ENCODE data around the gene TNIP1.

Gene TNIP1

DNA sequence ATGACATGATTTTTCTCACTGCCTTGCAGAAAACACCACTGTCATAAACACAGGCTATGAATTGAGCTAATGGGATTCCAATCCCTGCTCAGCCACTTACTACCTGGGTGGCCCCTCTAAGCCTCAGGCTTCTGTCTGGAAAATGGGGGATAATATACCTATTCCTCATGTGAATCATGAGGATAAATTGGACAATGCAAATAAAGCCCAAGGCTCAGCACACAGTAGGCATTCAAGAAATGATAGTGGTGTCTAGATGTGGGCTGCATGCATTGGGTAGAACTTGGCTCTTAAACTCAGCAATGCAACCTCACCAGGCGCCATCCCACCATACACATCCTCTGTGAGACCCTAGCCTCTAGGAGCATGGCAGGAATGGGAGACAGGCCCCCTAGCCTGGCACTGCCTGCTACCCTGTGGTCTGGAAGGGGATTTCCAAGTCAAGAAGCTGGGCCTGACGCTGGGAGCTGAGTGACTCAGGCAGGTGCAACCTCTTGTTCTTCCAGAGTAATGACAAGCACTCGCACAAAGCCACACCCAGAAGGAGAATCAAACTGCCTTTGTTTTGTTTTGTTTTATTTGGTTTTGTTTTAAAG, 2.3 kb upstream of the TNIP1 start:
- no peak for DNase-seq (ENCODE audit: extremely low read depth, insufficient read length)
- Histone ChIP-seq H3K36me3 (ENCODE audit: control insufficient read depth, insufficient read depth, low read length) (peaks cover 4% of the 10 kb centered on the region), H3K27me3 (replicated peaks; ENCODE audit: control insufficient read depth, insufficient read depth, low read length) (no peaks in the 10 kb centered on the region), H3K4me3 (replicated peaks; ENCODE audit: low read depth, low read length) (peak overlapping the region; percentile 85)
- TF ChIP-seq, protein P1, sequence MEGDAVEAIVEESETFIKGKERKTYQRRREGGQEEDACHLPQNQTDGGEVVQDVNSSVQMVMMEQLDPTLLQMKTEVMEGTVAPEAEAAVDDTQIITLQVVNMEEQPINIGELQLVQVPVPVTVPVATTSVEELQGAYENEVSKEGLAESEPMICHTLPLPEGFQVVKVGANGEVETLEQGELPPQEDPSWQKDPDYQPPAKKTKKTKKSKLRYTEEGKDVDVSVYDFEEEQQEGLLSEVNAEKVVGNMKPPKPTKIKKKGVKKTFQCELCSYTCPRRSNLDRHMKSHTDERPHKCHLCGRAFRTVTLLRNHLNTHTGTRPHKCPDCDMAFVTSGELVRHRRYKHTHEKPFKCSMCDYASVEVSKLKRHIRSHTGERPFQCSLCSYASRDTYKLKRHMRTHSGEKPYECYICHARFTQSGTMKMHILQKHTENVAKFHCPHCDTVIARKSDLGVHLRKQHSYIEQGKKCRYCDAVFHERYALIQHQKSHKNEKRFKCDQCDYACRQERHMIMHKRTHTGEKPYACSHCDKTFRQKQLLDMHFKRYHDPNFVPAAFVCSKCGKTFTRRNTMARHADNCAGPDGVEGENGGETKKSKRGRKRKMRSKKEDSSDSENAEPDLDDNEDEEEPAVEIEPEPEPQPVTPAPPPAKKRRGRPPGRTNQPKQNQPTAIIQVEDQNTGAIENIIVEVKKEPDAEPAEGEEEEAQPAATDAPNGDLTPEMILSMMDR (IDR thresholded peaks at IDR 0.05; ENCODE audit: insufficient read depth, low read length, poor library complexity, severe bottlenecking) = no peak

DNA sequence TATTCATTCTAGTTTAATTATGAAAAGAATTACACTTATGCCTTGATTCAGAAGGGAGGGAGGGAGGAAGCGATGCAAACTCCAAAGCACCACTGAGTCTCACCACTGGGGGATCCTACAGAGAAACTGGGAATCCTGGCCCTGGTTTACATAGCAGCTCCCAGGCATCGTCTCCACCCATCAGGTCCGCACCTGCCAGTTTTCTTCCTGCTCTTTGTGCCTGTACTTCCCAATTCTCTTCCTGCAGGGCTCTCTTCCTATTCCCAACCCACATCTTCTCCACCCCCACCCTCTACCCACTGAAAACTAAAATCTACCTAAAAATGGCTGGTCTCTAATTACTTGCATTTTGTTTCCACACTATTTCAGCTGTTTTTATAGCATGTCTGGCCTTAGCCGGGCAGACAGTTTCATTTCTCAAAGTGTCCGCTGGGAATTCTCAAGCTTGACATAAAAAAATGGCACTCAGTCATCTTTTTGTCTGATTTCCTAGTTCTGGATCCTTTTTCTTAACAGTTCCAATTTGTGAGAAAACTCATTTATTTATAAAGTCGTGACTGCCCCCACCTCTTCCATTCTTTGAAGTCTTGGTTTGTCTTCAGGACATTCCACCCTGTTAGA, 1.6 kb upstream of the TNIP1 start:
- peak overlapping the region; percentile 85 for H3K4me3 ChIP-seq (replicated peaks; ENCODE audit: low read depth, low read length)
- no peaks in the 10 kb centered on the region for H3K27me3 ChIP-seq (replicated peaks; ENCODE audit: control insufficient read depth, insufficient read depth, low read length)
- DNase-seq (ENCODE audit: extremely low read depth, insufficient read length) = no peak
- TF ChIP-seq, protein P1 (IDR thresholded peaks at IDR 0.05; ENCODE audit: insufficient read depth, low read length, poor library complexity, severe bottlenecking) = peak; percentile 11
- peaks cover 6% of the 10 kb centered on the region for H3K36me3 ChIP-seq (ENCODE audit: control insufficient read depth, insufficient read depth, low read length)

DNA sequence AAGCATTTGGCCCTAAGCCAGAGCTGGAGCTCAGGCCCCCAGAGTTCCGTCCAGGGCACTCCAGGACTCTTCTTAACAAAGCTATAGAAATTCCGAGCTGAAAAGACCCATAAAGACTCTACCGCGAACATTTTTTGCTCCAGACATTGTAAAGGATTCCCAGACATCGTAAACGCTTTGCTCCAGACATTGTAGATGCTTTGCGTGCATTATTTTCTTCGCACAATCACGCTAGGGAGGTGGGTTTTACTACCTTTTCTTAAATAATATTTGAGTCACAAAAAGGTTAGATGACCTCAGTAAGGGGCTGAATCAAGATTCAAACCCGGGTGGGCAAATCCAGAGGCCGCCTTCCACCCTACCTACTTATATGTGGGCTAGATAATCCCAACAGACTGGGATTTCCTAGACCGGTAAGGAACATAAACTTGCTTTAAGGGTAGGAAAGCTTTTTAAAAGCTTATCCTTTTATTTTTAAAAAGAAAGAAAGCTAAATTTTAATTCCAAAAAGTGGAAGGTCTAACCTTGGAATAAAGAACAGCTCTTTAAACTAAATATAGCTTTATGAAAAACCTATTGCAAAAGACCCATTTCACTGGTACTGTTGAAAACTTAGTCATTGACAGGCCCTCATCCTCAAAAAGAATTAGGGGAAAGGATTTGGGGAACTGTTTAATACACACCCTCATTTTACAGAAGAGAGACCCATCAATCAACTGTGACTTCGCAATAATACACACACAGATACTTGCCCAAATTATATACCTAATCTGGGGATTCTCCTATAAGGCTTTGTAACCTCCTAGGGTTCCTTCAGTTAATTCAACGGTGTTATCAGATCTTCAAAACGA, 822 bp upstream of the TNIP1 start:
- H3K27me3 ChIP-seq (replicated peaks; ENCODE audit: control insufficient read depth, insufficient read depth, low read length) = no peaks in the 10 kb centered on the region
- peak overlapping the region; percentile 85 for H3K4me3 ChIP-seq (replicated peaks; ENCODE audit: low read depth, low read length)
- TF ChIP-seq, protein P1 (IDR thresholded peaks at IDR 0.05; ENCODE audit: insufficient read depth, low read length, poor library complexity, severe bottlenecking) = no peak
- no peak for DNase-seq (ENCODE audit: extremely low read depth, insufficient read length)
- H3K36me3 ChIP-seq (ENCODE audit: control insufficient read depth, insufficient read depth, low read length) = peaks cover 9% of the 10 kb centered on the region

DNA sequence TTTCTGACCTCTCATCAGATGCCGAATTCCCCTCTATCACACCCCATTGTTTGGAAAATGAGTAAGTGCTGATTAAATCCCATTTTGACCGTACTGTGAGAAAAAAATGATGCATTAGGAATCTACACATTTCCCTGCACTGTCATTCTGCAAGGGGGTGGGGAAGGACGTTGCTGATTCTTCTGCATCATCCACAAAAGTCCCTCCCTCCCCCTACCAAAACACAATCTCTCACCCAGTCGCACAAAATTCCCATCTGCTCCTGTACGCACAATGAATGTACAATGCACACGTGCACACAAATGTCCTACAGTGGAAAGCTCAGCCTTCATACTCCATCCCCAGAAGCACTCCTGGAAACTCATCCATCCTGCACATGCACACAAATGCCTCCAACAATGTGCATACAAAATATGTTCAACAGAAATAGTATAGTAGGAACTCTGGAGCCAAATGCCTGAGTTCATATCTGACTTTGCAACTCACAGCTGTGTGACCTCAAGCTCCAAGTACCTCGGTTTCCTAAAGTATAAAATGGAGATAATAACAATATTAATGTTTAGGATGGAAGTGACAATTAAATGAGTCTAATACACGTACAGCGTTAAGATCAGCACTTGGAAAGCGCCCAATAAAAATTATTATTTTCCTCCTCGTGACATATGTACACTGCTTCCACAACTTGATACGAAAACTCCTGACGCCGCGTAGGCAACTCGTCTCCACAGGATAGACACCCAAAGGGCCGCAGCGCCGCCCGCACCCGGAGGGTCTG, 809 bp downstream of the TNIP1 start:
- TF ChIP-seq, protein P1 (IDR thresholded peaks at IDR 0.05; ENCODE audit: insufficient read depth, low read length, poor library complexity, severe bottlenecking) = no peak
- DNase-seq (ENCODE audit: extremely low read depth, insufficient read length) = no peak
- no peaks in the 10 kb centered on the region for H3K27me3 ChIP-seq (replicated peaks; ENCODE audit: control insufficient read depth, insufficient read depth, low read length)
- peak overlapping the region; percentile 85 for H3K4me3 ChIP-seq (replicated peaks; ENCODE audit: low read depth, low read length)
- peaks cover 11% of the 10 kb centered on the region for H3K36me3 ChIP-seq (ENCODE audit: control insufficient read depth, insufficient read depth, low read length)

DNA sequence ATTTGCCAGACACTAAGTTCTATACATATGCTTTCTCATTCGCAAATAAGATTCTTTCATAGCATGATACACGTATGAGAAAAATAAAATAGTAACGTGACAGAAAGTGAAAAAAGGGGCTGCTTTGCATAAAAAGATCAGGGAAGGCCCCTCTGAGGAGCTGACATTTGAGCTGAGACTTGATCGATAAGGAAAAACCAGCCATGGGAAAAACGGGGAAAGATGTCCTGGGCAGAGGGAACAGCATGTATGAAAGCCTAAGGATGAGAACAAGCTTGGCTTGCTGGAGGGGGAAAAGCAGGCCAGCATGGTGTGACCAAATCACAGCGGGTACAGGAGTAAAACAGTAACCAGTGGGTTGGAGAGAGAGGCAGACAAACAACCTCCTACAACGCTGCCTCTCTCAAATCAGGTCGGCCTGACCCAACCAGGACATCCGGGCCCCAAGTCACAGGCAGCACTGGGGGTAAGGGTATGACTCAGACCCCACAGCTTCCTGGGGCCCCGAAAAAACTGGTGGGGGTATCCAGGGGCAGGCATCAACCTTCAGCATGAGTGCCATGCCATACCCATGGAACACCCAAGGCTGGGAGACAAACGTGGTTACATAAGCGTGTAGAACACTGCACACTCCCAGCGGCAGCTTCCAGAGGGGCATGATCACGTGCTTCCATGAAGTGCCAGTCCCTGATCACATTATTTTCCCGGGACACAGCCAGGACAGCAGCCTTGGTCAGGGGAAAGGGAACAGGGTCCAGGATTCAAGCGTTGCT, 2.2 kb downstream of the TNIP1 start:
- H3K36me3 ChIP-seq (ENCODE audit: control insufficient read depth, insufficient read depth, low read length) = peaks cover 12% of the 10 kb centered on the region
- peak; percentile 71 for DNase-seq (ENCODE audit: extremely low read depth, insufficient read length)
- H3K27me3 ChIP-seq (replicated peaks; ENCODE audit: control insufficient read depth, insufficient read depth, low read length) = no peaks in the 10 kb centered on the region
- TF ChIP-seq, protein P1 (IDR thresholded peaks at IDR 0.05; ENCODE audit: insufficient read depth, low read length, poor library complexity, severe bottlenecking) = no peak
- H3K4me3 ChIP-seq (replicated peaks; ENCODE audit: low read depth, low read length) = peak overlapping the region; percentile 85
